Stimulated activated naive CD8-positive, alpha-beta T cell treated with anti-CD3 and anti-CD28 coated beads, Interleukin-15, Interleukin-2, amounts not matched to agents 100 U/mL and 50 U/mL, for 24 hours (primary cell): ENCODE results near the gene MAP3K2.

Experiments used
- ATAC-seq: fragments of 150-1000 bp; cut with Tn5 transposase; one replicate; pipeline ENCODE4 v1.10.0; 2021
- DNase-seq: peaks from one replicate; pipeline ENCODE4 v3.0.0; 2021

Gene MAP3K2

DNA sequence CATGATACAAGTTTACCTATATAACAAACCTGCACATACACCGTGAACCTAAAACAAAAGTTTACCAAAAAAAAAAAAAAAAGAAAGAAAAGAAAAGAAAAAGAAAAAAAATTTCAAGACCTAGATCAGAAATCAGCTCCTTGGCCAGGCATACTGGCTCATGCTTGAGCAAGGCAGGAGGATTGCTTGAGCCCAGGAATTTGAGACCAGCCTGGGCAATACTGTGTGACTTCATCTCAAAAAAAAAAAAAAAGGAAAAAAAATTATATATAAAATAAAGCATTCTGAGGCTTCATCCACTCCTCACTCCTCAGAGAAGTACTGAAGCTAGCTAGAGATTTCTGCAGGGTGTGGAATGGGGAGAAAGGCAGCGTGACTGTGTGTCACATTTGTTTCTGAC, 18.7 kb upstream of the MAP3K2 start:
- ATAC-seq (no peak), DNase-seq (no peak)

DNA sequence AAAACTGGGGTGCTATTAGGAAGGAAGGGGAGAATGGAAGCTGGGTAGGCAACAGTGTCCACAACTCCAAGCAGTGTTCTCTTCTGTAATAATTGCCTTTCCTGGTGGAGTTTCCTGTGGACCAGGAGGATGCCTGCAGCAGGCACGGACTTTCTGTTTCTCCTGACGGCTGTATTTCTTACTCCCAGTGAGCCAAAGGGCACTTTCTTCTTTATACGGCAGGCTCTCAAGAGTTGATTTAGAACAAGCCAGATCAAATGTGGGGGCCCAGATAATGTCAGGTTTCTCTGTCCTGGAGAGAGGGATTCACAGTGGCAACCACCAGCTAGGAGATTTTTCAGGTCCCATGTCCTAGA, 17.5 kb upstream of the MAP3K2 start:
- ATAC-seq (no peak), DNase-seq (no peak)

DNA sequence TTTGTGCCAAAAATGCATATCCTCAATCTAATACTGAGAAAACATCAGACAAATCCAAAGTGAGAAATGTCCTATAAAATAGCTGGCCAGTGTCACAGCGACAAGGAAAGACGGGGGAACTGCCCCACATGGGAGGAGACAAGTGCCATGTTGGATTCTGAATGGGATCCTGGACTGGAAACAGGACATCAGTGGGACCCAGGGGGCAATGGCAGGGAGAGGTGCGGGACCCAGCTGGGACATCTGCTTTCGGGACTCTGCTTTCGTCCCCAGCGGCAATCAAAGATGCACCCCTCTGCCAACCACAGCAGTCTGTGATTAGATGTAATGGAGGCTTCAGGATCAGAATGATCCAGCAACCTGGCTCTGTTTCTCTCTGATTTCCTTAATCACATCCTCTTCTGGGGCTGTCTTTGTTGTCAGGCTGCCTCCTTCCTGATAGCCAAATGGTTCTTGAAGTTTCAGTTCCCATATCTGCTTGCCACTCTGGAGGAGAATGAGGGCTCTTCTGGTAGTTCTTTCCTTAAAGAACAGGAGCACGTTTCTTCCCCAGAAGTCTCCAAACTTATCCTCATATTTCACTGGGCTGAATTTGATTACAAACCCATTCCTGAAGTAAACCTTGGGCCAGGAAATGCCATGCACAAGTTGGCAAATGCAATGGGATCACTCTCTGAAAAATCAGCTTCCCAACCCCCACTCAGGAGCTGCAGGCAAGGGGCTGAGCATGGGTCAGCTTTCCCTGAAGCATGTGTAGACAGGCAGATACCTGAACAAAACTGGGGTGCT, 16.9 kb upstream of the MAP3K2 start:
- no peak for ATAC-seq
- no peak for DNase-seq

GRCh38 chr2:127403460-127403859, 15.7 kb upstream of the MAP3K2 start:
- ATAC-seq (no peak), DNase-seq (no peak)

DNA sequence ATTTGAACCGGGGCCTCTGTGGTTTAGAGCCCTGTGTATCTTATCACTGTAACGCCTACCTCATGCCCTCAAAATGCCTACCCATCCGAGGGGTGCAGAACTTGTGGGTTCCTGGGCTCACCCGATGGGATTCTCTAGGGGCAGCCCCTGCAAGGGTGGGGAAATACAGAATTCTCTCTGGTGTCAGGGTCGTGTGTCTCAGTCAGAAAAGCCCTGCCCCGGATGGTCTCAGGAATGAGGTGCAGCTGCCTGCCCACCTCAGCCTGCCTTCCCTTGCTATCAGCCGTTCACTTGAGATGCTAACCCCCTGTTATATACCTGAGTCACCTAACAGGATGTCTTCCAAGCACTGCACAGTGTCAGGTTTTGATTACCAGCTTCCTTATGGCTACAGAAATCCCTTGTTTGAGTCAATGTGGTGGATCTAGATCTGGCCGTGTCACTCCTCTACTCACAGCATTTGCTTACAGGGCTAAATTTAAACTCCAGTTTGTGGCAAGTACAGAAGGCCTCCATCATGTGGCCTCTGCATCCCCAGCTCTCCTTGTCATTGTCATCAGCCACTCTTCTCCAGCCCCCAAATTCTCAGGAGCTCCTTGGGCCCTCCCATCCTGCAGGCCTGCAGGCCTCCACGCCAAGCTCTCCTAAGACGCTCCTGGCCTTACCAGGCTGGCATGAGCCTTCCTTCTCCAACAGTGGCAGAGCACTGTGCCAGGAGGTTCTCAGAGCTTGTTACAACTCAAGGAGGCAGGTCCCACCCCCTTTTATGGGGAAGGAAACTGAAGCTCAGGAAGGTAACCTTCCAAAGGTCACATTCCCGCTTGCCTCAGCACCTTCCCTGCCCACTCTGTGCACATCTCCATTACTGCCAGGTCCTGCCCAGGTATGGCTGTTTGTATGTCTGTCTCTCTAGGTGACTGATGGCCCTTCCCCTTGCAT, 14.3 kb upstream of the MAP3K2 start:
- DNase-seq (peak; percentile 62), ATAC-seq (peak; percentile 72)

DNA sequence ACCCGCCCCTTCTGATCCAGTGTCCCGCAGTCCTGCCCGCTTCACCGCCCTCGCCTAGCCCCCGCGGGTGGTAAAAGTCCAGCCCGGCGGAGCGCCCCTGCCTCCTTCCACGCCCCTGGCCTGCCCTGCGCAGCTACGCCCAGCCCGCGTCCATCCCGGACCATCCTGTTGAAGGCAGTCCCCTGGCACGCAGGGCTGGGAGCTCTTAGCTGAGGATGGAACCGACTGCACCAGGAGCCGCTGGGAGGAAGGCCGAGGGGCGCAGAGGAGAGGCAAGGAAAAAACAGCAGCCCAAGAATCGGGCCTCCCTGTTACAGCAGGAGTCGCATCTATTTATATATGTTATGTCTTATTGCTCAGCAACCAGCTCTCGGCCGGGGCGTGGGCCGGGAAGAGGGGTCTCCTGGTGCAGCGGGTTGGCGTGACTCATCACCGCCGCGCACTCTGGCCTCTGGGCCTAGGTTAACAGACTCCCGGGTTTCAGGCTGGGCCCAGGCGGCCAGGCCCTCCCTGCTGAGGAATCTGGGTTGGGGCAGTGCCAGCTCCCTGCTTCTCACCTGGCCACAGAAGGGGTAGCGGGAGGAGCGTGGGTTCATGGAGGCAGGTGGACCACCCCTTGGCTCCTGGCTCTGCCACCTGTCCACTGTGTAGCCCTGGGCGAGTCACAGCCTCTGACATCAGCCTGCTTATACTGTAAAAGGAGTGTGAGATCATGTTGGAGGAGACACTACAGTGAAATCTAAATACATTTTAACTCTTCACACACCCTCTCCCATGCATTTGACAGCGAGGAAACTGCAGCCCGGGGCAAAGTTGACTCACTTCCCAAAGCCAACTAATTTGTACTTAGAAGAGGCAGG, 13.4 kb upstream of the MAP3K2 start:
- peak; percentile 74 for ATAC-seq
- DNase-seq = no peak

- no peak for ATAC-seq
- DNase-seq = no peak
Measured at GRCh38 chr2:127400533-127400896, 12.7 kb upstream of the MAP3K2 start.

- DNase-seq (peak; percentile 64), ATAC-seq (peak; percentile 65)
Measured at GRCh38 chr2:127398239-127398590, 10.4 kb upstream of the MAP3K2 start.

DNA sequence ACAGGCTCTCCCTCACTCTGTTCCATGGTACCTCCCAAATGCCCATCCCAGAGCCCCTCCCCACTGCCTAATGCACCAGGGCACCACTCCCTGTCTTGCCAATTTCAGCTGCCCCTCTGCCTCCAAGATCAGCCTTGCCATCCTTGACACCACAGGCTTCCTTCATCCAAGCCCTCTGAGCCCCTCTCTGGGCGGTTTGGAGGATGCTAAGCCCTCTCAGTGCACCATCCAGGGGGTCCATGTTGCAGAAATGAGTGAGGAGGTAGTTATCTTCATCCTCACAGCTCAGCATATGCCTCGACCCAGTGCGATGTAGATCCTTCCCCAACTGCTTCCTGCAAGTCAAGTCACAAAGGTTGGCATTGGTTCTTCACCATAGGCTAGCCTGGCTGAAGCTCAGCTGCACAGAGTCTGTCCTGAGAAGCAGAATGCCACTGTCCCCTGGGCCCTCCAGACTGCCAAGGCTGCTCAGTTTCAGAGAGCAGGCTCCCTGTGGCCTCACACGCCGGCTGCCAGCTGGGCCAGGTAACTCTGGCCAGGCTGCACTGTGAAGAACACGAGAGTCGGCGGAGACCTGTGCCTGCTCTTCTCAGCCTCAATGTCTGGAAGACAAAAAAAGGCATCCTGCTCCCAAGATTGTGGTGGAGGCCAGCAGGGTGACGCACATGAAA, 9.9 kb upstream of the MAP3K2 start:
- DNase-seq (no peak), ATAC-seq (no peak)

- DNase-seq (no peak), ATAC-seq (no peak)
Measured at GRCh38 chr2:127394492-127394891, 6.7 kb upstream of the MAP3K2 start.

- DNase-seq (no peak), ATAC-seq (no peak)
Measured at GRCh38 chr2:127392828-127393578, 5.2 kb upstream of the MAP3K2 start.

DNA sequence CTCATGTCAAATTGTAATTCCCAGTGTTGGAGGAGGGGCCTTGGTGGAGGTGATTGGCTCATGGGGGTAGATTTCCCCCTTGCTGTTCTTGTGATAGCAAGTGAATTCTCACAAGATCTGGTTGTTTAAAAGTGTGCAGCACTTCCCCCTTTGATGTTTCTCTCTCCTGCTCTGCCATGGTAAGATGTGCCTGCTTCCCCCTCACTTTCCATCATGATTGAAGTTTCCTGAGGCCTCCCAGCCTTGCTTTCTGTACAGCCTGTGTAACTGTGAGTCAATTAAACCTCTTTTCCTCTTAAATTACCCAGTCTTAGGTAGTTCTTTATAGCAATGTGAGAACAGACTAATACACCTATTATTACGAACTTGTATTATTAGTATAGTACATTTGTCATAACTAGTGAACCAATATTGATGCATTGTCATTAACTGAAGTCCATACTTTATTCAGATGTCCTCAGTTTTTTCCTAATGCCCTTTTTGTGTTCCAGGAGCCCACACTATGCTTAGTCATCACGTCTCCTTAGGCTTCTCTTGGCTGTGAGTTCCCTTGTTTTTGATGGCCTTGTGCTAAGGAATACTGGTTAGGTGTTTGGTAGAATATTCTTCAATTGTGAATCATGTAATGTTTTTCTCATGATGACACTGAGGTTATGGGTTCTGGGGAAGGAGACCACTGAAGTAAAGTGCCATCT, 4.5 kb upstream of the MAP3K2 start:
- ATAC-seq (no peak), DNase-seq (no peak)

DNA sequence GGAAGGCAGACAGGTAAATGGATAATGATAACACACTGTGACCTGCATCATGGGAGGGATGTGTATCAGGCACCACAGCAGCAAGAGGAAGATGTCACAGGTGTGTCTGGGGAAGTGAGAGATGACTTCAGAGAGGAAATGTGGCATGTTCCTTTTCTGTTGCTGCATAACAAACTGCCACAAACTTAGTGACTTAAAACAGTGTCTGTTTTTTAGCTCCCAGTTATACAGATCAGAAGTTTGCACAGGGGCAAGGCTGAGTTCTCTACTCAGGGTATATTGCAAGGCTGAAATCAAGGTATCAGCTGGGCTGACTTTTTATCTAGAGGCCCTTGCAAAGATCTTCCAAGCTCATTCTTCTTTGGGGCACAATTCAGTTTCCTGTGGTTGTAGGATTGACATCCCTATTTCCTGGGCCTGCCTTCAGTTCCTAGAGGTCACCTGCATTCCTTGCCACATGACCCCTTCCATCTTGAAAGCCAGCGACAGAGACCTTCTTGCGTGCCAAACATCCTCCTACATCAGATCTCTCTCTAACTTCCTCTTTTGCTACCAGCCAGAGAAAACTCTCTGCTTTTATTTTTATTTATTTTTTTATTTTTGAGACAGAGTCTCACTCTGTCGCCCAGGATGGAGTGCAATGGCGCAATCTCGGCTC, 2.1 kb upstream of the MAP3K2 start:
- ATAC-seq (no peak), DNase-seq (no peak)

DNA sequence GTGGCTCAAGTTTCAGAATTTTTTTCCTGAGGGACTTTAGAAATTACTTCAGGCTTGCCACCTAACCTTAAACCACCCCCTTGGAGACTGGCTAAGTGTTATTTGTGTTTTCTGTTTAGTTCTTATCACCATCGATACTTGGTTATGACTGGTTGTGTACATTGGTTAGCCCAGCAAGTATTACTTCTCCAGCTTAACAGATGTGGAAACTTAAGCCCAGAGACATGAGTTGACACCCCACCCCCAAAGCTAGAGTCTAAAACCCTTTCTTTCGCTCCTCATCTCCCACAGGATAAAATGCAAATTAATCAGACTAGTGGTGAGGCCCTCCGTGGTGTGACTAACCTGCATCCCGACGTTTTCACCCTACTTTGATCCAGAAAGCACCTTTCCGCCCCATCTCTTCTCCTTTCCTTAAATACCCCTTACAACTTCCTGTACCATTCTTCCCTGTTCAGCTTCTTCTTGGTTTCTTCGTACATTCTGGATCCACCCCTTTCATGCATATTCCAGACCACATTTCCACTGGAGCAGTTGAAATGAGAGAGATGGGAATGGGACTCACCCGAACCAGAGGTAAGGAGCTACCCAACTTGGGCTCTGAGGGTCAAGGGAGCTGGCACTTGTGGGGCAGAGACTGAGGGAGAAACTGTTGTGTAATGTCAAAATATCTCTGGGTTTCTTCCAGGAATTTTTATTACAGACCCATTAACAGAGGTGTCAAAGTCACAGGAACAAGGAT, 819 bp upstream of the MAP3K2 start:
- DNase-seq (peak; percentile 26), ATAC-seq (peak; percentile 40)

GRCh38 chr2:127386764-127387654, 766 bp downstream of the MAP3K2 start:
- ATAC-seq (peak; percentile 81), DNase-seq (peak; percentile 85)

- ATAC-seq = no peak
- DNase-seq = no peak
Measured at GRCh38 chr2:127386246-127386645, 1.5 kb downstream of the MAP3K2 start.

- DNase-seq = no peak
Measured at GRCh38 chr2:127384529-127384928, 3.2 kb downstream of the MAP3K2 start.

GRCh38 chr2:127382831-127383230, 4.9 kb downstream of the MAP3K2 start:
- DNase-seq (no peak), ATAC-seq (no peak)

More at GRCh38 chr2:127384529-127384928, 3.2 kb downstream of the MAP3K2 start:
- no peak for ATAC-seq
